OCI-LY7 (cell line): Measurements from ENCODE around the gene PRAME. TPM values are rescaled to one million over a fixed set of nuclear protein-coding genes. Genes with fewer than 3 reads are reported as not detected.

ENCODE experiments used
- BruUV-seq: library from RNA; stranded (reverse); fragments of 400-500 nt; replicated peaks from 2 replicates; lab custom pipeline; 2021; lab: Mats Ljungman, UMichigan
- CTCF ChIA-PET: fragments of 300-600 bp; sonication (Branson Sonifier 250); formaldehyde crosslinking; loops from one replicate; lab custom pipeline; 2022; ENCODE audit warnings: antibody characterized with exemption; ENCODE audit not compliant: unreplicated experiment; lab: Charles Lee
- POLR2A ChIA-PET: fragments of 300-600 bp; sonication (Branson Sonifier 250); formaldehyde crosslinking; loops from one replicate; lab custom pipeline; 2022; ENCODE audit warnings: antibody characterized with exemption; lab: Charles Lee
- DNase-seq: peaks from one replicate; pipeline ENCODE4 v3.0.0-alpha.2; 2015; ENCODE audit warnings: low spot score
- H2AFZ ChIP-seq: fragments of 200-600 bp; sonication (generic), shearing (Covaris generic); 2 replicates; pipeline ENCODE4 v1.6.1; 2014; ENCODE audit warnings: mild to moderate bottlenecking, antibody characterized with exemption, low read length, moderate library complexity
- H3K27ac ChIP-seq: fragments of 200-600 bp; sonication (generic); 2 replicates; pipeline ENCODE4 v1.5.1; 2014; ENCODE audit warnings: mixed run types, low read depth, mild to moderate bottlenecking, moderate library complexity, low read length, inconsistent platforms; ENCODE audit not compliant: poor library complexity, severe bottlenecking
- H3K36me3 ChIP-seq: fragments of 200-600 bp; sonication (generic); 2 replicates; pipeline ENCODE4 v1.6.1; 2014; ENCODE audit warnings: mild to moderate bottlenecking, antibody characterized with exemption, low read length, moderate library complexity, mixed read lengths; ENCODE audit not compliant: insufficient read depth
- H3K4me1 ChIP-seq: fragments of 200-600 bp; sonication (generic); 2 replicates; pipeline ENCODE4 v1.5.1; 2014; ENCODE audit warnings: mild to moderate bottlenecking, low read length; ENCODE audit not compliant: insufficient read depth, poor library complexity, severe bottlenecking
- H3K4me2 ChIP-seq: fragments of 200-600 bp; sonication (generic); 2 replicates; pipeline ENCODE4 v1.6.1; 2014; ENCODE audit warnings: mild to moderate bottlenecking, low read length
- H3K4me3 ChIP-seq: fragments of 200-600 bp; sonication (generic); 2 replicates; pipeline ENCODE4 v1.5.1; 2014; ENCODE audit warnings: mild to moderate bottlenecking, low read depth, low read length; ENCODE audit not compliant: poor library complexity, severe bottlenecking
- H3K79me2 ChIP-seq: fragments of 200-600 bp; sonication (generic); 2 replicates; pipeline ENCODE4 v1.6.1; 2016; ENCODE audit warnings: low read depth, mild to moderate bottlenecking, low read length, moderate library complexity, mixed read lengths; ENCODE audit not compliant: insufficient read depth
- H3K9me2 ChIP-seq: fragments of 200-600 bp; sonication (generic); 2 replicates; pipeline ENCODE4 v1.6.1; 2016; ENCODE audit warnings: mild to moderate bottlenecking, low read length, mixed read lengths; ENCODE audit not compliant: insufficient read depth
- H3K9me3 ChIP-seq: fragments of 200-600 bp; sonication (generic); 2 replicates; pipeline ENCODE4 v1.6.1; 2014; ENCODE audit warnings: mild to moderate bottlenecking, mixed run types, low read length, mixed read lengths
- H4K20me1 ChIP-seq: fragments of 200-600 bp; sonication (generic); 2 replicates; pipeline ENCODE4 v1.6.1; 2014; ENCODE audit warnings: mild to moderate bottlenecking, antibody characterized with exemption, low read length, moderate library complexity, mixed read lengths; ENCODE audit not compliant: insufficient read depth
- CTCF ChIP-seq: fragments of 200-600 bp; sonication (generic); conservative IDR thresholded peaks from 2 replicates; pipeline ENCODE4 v1.5.1; 2014; ENCODE audit warnings: mild to moderate bottlenecking, antibody characterized with exemption, low read length, moderate library complexity, mixed read lengths
- EZH2phosphoT487 ChIP-seq: fragments of 200-600 bp; sonication (generic); IDR thresholded peaks from 2 replicates; pipeline ENCODE4 v1.6.1; 2018; ENCODE audit warnings: low read depth, borderline replicate concordance, mild to moderate bottlenecking, mixed run types, antibody characterized with exemption, low read length, moderate library complexity, mixed read lengths
- intact Hi-C: fragments of 100-400 bp; cut with micrococcal nuclease; formaldehyde crosslinking; loops from one replicate; pipeline ENCODE4 v1.10.0; 2022; ENCODE audit not compliant: unreplicated experiment
- total RNA-seq, 2 experiments: library from RNA; depleted of rRNA in 1 of 2; stranded (reverse); fragments of >200 nt in 1 of 2; shearing (Covaris generic) in 1 of 2; gene quantifications; 2 replicates each; pipeline ENCODE4 v1.2.3, GENCODE V29; 2014 to 2022

PRAME gene
- total RNA-seq, 2 experiments from 2014 or later: 0.28 TPM; not detected in 1

- Histone ChIP-seq H4K20me1 (no peaks in the 10 kb centered on the region), H3K9me3 (no peaks in the 10 kb centered on the region), H3K9me2 (no peaks in the 10 kb centered on the region), H3K4me3 (no peak overlapping the region), H3K36me3 (no peaks in the 10 kb centered on the region), H3K4me1 (peaks cover 14% of the 10 kb centered on the region), H3K27ac (no peak overlapping the region), H3K4me2 (no peak overlapping the region), H3K79me2 (no peaks in the 10 kb centered on the region), H2AFZ (no peak overlapping the region)
- DNase-seq: no peak
- BruUV-seq: no TSS peak
- intact Hi-C loops: loop anchor here (10.0 kb wide), 2 partner anchors 360 to 390 kb away; no protein-coding TSS in a partner anchor
- TF ChIP-seq CTCF (no peak), EZH2phosphoT487 (no peak)
- ChIA-PET POLR2A (no interaction called here), CTCF (no interaction called here)
Measured at GRCh38 chr22:22595001-22595835, 36.2 kb upstream of the PRAME start.

DNA sequence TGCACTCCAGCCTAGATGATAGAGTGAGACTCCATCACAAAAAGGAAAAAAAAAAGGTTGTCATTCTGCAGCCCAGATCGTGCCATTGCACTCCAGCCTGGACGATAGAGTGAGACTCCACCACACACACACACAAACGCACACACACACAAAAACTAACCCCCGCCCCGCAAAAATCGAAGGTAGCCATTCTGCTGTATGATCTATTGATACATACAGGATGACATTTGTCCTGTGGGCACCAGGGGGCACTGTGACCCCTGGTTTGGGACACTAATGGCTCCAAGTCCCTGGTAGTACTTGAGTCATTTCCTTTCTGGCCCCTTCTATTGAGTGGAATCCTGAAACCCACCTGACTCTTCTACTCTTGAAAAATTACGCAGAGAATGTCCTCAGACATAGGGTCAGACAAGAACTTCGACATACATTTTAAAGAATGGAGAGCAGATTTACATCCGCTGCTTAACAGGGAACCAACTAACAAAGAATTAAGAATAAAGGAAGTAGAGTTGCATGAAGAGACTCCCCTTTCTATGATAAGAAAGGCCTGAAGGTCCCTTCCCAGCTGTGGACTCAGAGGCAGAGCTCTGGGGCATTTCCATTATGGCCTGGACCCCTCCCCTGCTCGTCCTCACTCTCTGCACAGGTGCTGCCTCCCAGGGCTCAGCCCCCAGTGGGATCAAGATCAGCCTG, 35.0 kb upstream of the PRAME start:
- intact Hi-C loops: loop anchor here (10.0 kb wide), 2 partner anchors 361 to 389 kb away; no protein-coding TSS in a partner anchor
- peaks cover 14% of the 10 kb centered on the region for H3K4me1 ChIP-seq

More for the DNA sequence above, 35.0 kb upstream of the PRAME start:
- no peak overlapping the region for H3K4me3 ChIP-seq
- DNase-seq: peak; percentile 84
- no peak overlapping the region for H3K27ac ChIP-seq
- 0 out of 2 replicates have a peak overlapping the region, but pooled peaks have one; percentile 3 for H3K4me2 ChIP-seq
- no peaks in the 10 kb centered on the region for H4K20me1 ChIP-seq
- no peaks in the 10 kb centered on the region for H3K9me2 ChIP-seq
- no peaks in the 10 kb centered on the region for H3K9me3 ChIP-seq
- peak overlapping the region; percentile 34; the same call in 1 of the 2 replicates for H2AFZ ChIP-seq
- H3K36me3 ChIP-seq: no peaks in the 10 kb centered on the region
- CTCF ChIA-PET: no interaction called here
- POLR2A ChIA-PET: interaction anchor here (0.6 kb wide), 1 partner anchor 262 kb away, joined by 3 read pairs; no protein-coding TSS in a partner anchor
- no TSS peak for BruUV-seq
- TF ChIP-seq CTCF (peak; percentile 96), EZH2phosphoT487 (no peak)
- no peaks in the 10 kb centered on the region for H3K79me2 ChIP-seq
